Measurements from ENCODE around the gene NPBWR2.

GRCh38 chr20:64107736-64108457, 532 bp upstream of the NPBWR2 start:
- no peak for TF ChIP-seq CTCF (IDR thresholded peaks at IDR 0.05; ENCODE audit: insufficient read depth, low read depth, low read length)
- no peak for TF ChIP-seq EZH2 (IDR thresholded peaks at IDR 0.05; ENCODE audit: insufficient read depth, low read length)

Measured in astrocyte (in vitro differentiated cells and primary cell).